ENCODE data around the gene ADM2. TPM values are rescaled to one million over a fixed set of nuclear protein-coding genes. Genes with fewer than 3 reads are reported as not detected.

Gene ADM2
- total and polyA plus RNA-seq, 2 experiments from 2014 or later, result 0.10 to 0.39 TPM

DNA sequence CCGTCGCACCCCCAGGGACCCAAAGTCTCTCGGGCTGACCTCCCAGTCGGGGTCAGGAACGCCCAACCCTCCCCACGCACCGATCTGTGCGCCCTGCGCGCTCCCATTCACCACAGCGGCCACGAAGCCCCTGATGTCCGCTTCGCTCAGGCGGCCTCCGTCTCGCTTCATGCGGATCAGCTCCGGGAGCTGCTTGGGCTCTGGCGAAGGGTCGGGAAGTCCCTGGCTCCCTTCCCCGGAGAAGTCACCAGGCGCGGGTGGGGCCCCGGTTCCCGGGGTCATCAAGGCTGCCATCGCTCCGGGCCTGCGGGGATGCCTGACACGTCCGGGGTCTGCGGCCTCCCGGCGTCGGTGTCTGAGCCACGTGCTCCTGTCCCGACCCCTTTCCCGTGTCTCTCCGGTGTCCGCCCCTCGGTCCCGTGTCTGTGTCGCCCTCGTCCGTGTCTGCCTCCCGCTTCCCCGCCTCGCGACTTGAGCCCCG lies 48.1 kb downstream of the ADM2 start:
- Histone ChIP-seq H3K9me3 (ENCODE audit: low read depth) (no peaks in the 10 kb centered on the region), H3K4me1 (ENCODE audit: low read depth) (peaks cover 20% of the 10 kb centered on the region), H3K36me3 (no peaks in the 10 kb centered on the region), H3K27ac (no peak overlapping the region), H3K27me3 (peaks cover 27% of the 10 kb centered on the region), H3K4me3 (no peak overlapping the region)
- TF ChIP-seq, protein P1, sequence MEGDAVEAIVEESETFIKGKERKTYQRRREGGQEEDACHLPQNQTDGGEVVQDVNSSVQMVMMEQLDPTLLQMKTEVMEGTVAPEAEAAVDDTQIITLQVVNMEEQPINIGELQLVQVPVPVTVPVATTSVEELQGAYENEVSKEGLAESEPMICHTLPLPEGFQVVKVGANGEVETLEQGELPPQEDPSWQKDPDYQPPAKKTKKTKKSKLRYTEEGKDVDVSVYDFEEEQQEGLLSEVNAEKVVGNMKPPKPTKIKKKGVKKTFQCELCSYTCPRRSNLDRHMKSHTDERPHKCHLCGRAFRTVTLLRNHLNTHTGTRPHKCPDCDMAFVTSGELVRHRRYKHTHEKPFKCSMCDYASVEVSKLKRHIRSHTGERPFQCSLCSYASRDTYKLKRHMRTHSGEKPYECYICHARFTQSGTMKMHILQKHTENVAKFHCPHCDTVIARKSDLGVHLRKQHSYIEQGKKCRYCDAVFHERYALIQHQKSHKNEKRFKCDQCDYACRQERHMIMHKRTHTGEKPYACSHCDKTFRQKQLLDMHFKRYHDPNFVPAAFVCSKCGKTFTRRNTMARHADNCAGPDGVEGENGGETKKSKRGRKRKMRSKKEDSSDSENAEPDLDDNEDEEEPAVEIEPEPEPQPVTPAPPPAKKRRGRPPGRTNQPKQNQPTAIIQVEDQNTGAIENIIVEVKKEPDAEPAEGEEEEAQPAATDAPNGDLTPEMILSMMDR (IDR thresholded peaks at IDR 0.05; ENCODE audit: low read depth, low read length), result no peak
- no peak for DNase-seq (ENCODE audit: low read depth in 1 of 2, low spot score in 1 of 2)

DNA sequence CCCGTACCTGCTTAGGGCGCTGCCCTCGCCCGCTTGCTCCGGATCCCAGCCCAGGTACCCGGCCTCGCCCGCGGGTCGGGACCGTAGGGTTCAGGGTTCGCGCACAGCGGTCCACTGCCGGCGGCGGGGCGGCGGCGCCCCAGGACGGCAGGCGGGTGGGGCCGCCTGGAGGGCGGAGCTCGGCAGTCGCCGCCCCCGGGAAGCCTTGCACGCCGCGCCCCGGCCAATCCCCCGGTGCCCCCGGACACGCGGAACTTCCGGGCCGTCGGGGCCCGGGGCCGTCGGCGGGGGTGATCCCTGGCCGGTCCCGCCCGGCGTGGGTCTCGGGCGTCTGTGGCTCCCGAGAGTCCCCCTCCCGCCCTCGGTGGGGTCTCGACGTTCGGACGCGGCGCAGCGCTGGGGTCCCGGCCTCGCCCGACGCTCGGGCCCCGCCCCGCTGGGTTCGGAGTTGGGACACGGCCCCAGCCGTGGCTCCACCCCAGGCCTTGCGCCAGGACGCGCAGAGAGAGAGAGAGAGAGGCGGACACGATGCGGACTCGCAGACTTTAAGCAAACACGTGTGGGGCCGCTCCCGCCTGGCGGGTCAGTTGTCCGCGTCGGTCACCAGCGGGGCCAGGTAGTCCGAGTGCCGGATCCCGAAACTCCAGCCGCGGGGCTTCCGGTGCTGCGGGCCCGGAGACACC lies 48.7 kb downstream of the ADM2 start, which contains the start of gene TYMP:
Gene TYMP (minus strand): TSS at position 116 of the 683 bp plus-strand sequence. CDS start 303 bp downstream, outside the sequence.
- Histone ChIP-seq H3K27ac (no peak within 1 kb of the TSS), H3K27me3 (peaks cover 27% of the 10 kb centered on the region), H3K36me3 (no peaks in the 10 kb centered on the region), H3K4me1 (ENCODE audit: low read depth) (peaks cover 20% of the 10 kb centered on the region), H3K4me3 (peak within 1 kb of the TSS; percentile 42), H3K9me3 (ENCODE audit: low read depth) (no peaks in the 10 kb centered on the region)
- DNase-seq (ENCODE audit: low read depth in 1 of 2, low spot score in 1 of 2), result peak in 1 of 2 donors; percentile 94
- TF ChIP-seq, protein P1 (IDR thresholded peaks at IDR 0.05; ENCODE audit: low read depth, low read length), result no peak

DNA sequence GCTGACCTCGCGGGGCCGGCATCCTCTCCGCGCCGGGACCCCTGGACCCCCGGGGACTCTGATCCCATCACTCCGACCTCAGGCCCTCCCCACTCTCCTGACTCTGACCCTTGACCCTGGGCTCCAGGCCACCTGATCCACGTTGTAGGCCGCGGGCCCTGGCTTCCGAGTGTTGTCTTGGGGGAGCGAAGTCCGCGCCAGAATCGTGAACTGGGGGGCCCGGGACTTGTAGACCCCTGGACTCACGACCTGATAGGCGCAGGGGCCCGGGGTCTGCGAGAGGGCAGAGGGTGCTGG lies 49.2 kb downstream of the ADM2 start:
- Histone ChIP-seq H3K4me1 (ENCODE audit: low read depth) (peaks cover 20% of the 10 kb centered on the region), H3K36me3 (no peaks in the 10 kb centered on the region), H3K27me3 (peaks cover 27% of the 10 kb centered on the region), H3K4me3 (peak overlapping the region; percentile 42), H3K9me3 (ENCODE audit: low read depth) (no peaks in the 10 kb centered on the region), H3K27ac (no peak overlapping the region)
- no peak for DNase-seq (ENCODE audit: low read depth in 1 of 2, low spot score in 1 of 2)
- TF ChIP-seq, protein P1 (IDR thresholded peaks at IDR 0.05; ENCODE audit: low read depth, low read length), result no peak

DNA sequence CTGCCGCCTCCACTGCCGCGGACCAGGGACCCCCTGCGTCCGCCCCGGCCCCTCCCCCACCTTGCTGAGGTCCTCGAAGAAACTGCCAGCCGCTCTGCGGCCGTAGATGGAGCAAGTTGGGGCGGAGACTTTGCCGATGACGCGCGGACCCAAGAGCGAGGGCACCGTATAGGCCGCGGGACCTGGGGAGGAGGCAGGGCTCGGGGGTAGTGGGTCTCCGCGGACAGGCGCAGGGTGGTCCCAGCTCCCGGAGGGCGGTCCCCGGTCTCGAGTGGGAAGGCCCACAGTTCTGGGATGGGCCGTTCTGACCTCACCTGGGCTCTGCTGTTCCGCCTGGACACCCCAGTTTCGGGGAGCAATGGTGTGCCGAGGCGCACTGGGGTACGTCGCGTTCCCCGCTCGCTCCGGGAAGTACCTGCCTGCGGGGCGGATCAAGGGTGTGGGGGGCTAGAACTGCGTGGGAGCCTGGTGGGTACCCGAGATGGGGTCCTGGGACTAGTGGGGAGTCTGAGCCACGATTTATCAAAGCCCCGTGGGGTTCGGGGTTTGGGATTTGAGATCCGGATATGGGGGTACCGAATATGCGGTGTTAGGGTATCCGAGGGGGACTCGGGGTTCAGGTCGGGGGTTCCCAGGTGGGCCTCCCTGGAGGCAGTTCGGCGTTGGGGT lies 49.7 kb downstream of the ADM2 start:
- DNase-seq (ENCODE audit: low read depth in 1 of 2, low spot score in 1 of 2), result peak; percentile 74 to 95
- H3K9me3 ChIP-seq (ENCODE audit: low read depth), result no peaks in the 10 kb centered on the region
- no peak overlapping the region for H3K27ac ChIP-seq
- TF ChIP-seq, protein P1 (IDR thresholded peaks at IDR 0.05; ENCODE audit: low read depth, low read length), result no peak
- H3K4me1 ChIP-seq (ENCODE audit: low read depth), result peaks cover 20% of the 10 kb centered on the region
- H3K36me3 ChIP-seq, result no peaks in the 10 kb centered on the region
- peaks cover 27% of the 10 kb centered on the region for H3K27me3 ChIP-seq
- H3K4me3 ChIP-seq, result peak overlapping the region; percentile 42

DNA sequence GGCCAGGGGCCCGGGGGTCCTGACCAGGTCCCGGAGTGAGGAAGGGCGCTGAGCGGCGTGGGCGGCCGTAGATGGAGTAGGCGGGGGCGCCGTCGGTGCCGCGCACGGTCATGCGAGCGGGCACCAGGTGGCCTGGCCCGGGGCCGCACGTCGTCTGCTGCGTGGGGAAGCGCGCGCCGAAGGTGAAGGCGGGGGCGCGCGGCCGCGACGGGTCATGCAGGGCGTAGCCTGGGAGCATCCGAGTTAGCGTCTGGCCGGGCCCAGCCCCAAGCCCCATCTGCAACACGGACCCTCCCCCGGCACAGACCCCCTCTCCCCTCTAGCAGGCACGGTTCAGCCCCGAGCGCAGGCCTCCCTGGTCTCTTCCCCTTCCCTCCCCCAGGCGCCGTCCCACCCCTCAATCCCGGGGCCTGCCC lies 50.2 kb downstream of the ADM2 start:
- Histone ChIP-seq H3K27ac (no peak overlapping the region), H3K4me1 (ENCODE audit: low read depth) (peaks cover 18% of the 10 kb centered on the region), H3K9me3 (ENCODE audit: low read depth) (no peaks in the 10 kb centered on the region), H3K27me3 (peaks cover 27% of the 10 kb centered on the region), H3K4me3 (peak overlapping the region; percentile 42), H3K36me3 (no peaks in the 10 kb centered on the region)
- TF ChIP-seq, protein P1 (IDR thresholded peaks at IDR 0.05; ENCODE audit: low read depth, low read length), result no peak
- DNase-seq (ENCODE audit: low read depth in 1 of 2, low spot score in 1 of 2), result peak in 1 of 2 donors; percentile 65

Data from cardiac muscle cell (in vitro differentiated cells and primary cell).